ENCODE data around the gene EFEMP2. TPM values are rescaled to one million over a fixed set of nuclear protein-coding genes. Genes with fewer than 3 reads are reported as not detected.

EFEMP2 gene
- total RNA-seq, 1 experiment from 2014 or later: 1.4 TPM

- BruUV-seq (replicated peaks): no TSS peak
- Mint-ChIP-seq H3K36me3 (ENCODE audit: insufficient read depth, unreplicated experiment) (peaks cover 20% of the 10 kb centered on the region), H3K4me3 (ENCODE audit: unreplicated experiment) (no peak overlapping the region), H3K27me3 (ENCODE audit: insufficient read depth, unreplicated experiment) (no peaks in the 10 kb centered on the region), H3K9me3 (ENCODE audit: unreplicated experiment) (no peaks in the 10 kb centered on the region), H3K27ac (ENCODE audit: unreplicated experiment) (peak overlapping the region; percentile 45), H3K4me1 (ENCODE audit: low read depth, unreplicated experiment) (peaks cover 15% of the 10 kb centered on the region)
- Histone ChIP-seq H3K36me3 (ENCODE audit: control insufficient read depth, insufficient read depth, low read length) (no peaks in the 10 kb centered on the region), H3K9me3 (no peaks in the 10 kb centered on the region), H3K27me3 (replicated peaks; ENCODE audit: control insufficient read depth, insufficient read depth, low read length) (no peaks in the 10 kb centered on the region), H3K4me1 (peaks cover 24% of the 10 kb centered on the region), H3K4me3 (ENCODE audit: low read depth, low read length) (no peak overlapping the region)
- DNase-seq: no peak
- ChIA-PET CTCF (interaction anchor here (0.5 to 2.3 kb wide), 10 partner anchors 13 to 569 kb away, joined by 3 to 19 read pairs (median 4); partner anchors contain the start of genes FIBP and MUS81), POLR2A (interaction anchor here (0.6 to 1.3 kb wide), 6 partner anchors 12 to 228 kb away, joined by 3 to 10 read pairs (median 6); partner anchors contain the start of gene MUS81)
- no peak for TF ChIP-seq CTCF (IDR thresholded peaks at IDR 0.05; ENCODE audit: insufficient read depth in 1 of 2, low read depth in 1 of 2, low read length in 1 of 2, severe bottlenecking in 1 of 2, unreplicated experiment in 1 of 2)
- intact Hi-C loops (cut with micrococcal nuclease; ENCODE audit: unreplicated experiment): no loop called here
These were observed 28.2 kb downstream of the EFEMP2 start for GRCh38 chr11:65844231-65844872.

GRCh38 chr11:65843811-65844210, 28.8 kb downstream of the EFEMP2 start:
- no peaks in the 10 kb centered on the region for H3K36me3 ChIP-seq (ENCODE audit: control insufficient read depth, insufficient read depth, low read length)
- POLR2A ChIA-PET: interaction anchor here (0.9 to 1.3 kb wide), 3 partner anchors 13 to 16 kb away, joined by 3 to 7 read pairs (median 6); partner anchors contain the start of gene MUS81

GRCh38 chr11:65842144-65842543, 30.5 kb downstream of the EFEMP2 start:
- Histone ChIP-seq H3K9me3 (0 out of 2 replicates have a peak, but pooled peaks cover 3% of the 10 kb centered on the region), H3K4me3 (ENCODE audit: low read depth, low read length) (no peak overlapping the region), H3K27me3 (replicated peaks; ENCODE audit: control insufficient read depth, insufficient read depth, low read length) (no peaks in the 10 kb centered on the region), H3K4me1 (peaks cover 19% of the 10 kb centered on the region), H3K36me3 (ENCODE audit: control insufficient read depth, insufficient read depth, low read length) (no peaks in the 10 kb centered on the region)
- CTCF ChIA-PET: no interaction called here
- Mint-ChIP-seq H3K27me3 (ENCODE audit: insufficient read depth, unreplicated experiment) (no peaks in the 10 kb centered on the region), H3K9me3 (ENCODE audit: unreplicated experiment) (no peaks in the 10 kb centered on the region), H3K27ac (ENCODE audit: unreplicated experiment) (no peak overlapping the region), H3K4me1 (ENCODE audit: low read depth, unreplicated experiment) (peaks cover 13% of the 10 kb centered on the region), H3K4me3 (ENCODE audit: unreplicated experiment) (no peak overlapping the region), H3K36me3 (ENCODE audit: insufficient read depth, unreplicated experiment) (peaks cover 15% of the 10 kb centered on the region)
- DNase-seq: no peak
- BruUV-seq (replicated peaks): no TSS peak
- TF ChIP-seq CTCF (IDR thresholded peaks at IDR 0.05; ENCODE audit: insufficient read depth in 1 of 2, low read depth in 1 of 2, low read length in 1 of 2, severe bottlenecking in 1 of 2, unreplicated experiment in 1 of 2): no peak
- intact Hi-C loops (cut with micrococcal nuclease; ENCODE audit: unreplicated experiment): no loop called here
- POLR2A ChIA-PET: no interaction called here

More at GRCh38 chr11:65843811-65844210, 28.8 kb downstream of the EFEMP2 start:
- no peaks in the 10 kb centered on the region for H3K9me3 ChIP-seq
- Mint-ChIP-seq H3K27me3 (ENCODE audit: insufficient read depth, unreplicated experiment) (no peaks in the 10 kb centered on the region), H3K36me3 (ENCODE audit: insufficient read depth, unreplicated experiment) (peaks cover 15% of the 10 kb centered on the region), H3K9me3 (ENCODE audit: unreplicated experiment) (no peaks in the 10 kb centered on the region), H3K27ac (ENCODE audit: unreplicated experiment) (no peak overlapping the region), H3K4me1 (ENCODE audit: low read depth, unreplicated experiment) (peaks cover 13% of the 10 kb centered on the region), H3K4me3 (ENCODE audit: unreplicated experiment) (no peak overlapping the region)
- CTCF ChIA-PET: interaction anchor here (0.5 to 2.3 kb wide), 7 partner anchors 12 to 568 kb away, joined by 3 to 19 read pairs (median 5); partner anchors contain the start of genes FIBP and MUS81
- peaks cover 19% of the 10 kb centered on the region for H3K4me1 ChIP-seq
- DNase-seq: peak in 1 of 2 experiments; percentile 55
- no peaks in the 10 kb centered on the region for H3K27me3 ChIP-seq (replicated peaks; ENCODE audit: control insufficient read depth, insufficient read depth, low read length)
- no TSS peak for BruUV-seq (replicated peaks)
- no peak for TF ChIP-seq CTCF (IDR thresholded peaks at IDR 0.05; ENCODE audit: insufficient read depth in 1 of 2, low read depth in 1 of 2, low read length in 1 of 2, severe bottlenecking in 1 of 2, unreplicated experiment in 1 of 2)
- intact Hi-C loops (cut with micrococcal nuclease; ENCODE audit: unreplicated experiment): no loop called here
- no peak overlapping the region for H3K4me3 ChIP-seq (ENCODE audit: low read depth, low read length)
